AG20443 (cell line): ENCODE results near the gene FAM171A1.

Source experiments
- DNase-seq: peaks from one replicate; pipeline ENCODE4 v3.0.0; 2012; ENCODE audit warnings: low spot score, mixed read lengths

The FAM171A1 gene

DNA sequence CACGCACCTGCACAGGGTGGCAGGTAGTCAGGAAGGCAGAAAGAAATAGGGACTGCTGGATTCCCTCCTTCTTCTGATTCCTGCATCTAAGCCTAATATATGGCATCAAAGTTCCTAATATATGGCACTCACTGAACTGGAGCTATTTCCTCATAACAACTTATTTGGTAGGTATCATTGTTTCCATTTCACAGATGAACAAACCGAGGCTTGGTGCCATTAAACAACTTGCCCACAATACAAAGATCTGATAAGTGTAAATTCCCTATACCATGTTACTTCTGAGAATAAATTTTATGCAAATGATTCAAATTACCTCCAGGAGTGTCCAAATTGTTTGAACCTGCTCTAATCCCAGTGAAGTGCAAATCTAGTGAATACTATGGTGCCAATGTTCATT is 2.1 kb upstream of the FAM171A1 start:
- DNase-seq: no peak

DNA sequence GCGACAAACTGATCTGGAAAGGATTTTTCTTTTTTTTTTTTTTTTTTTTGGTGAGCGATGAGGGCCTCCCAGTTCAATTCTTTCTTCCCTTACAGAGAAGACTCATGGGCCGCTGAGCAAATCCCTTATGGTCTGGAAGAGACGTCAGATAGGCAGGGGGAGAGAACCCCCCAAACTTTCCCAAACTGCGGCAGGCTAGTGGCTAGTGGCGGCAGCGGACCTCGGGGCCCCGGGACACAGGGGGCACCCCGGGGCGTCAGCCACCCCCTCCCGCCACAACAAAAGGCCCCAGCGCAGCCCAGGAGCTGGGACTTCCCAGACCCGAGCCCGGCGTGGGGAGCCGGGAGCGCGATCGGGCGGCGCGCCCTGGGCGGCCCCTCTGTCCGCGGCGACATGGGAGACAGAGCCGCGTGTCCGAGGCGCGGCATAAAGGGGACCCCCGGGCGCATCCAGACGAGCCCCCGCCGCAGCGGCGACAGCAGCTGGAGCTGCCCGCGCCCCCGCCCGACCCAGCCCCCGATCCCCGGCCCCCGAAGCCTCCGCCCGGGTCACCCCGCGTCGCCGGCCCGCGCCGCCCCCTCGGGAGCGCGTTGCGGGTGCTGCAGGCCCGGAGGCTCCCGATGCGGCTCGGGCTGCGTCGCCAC is 755 bp downstream of the FAM171A1 start:
- DNase-seq: peak; percentile 71

DNA sequence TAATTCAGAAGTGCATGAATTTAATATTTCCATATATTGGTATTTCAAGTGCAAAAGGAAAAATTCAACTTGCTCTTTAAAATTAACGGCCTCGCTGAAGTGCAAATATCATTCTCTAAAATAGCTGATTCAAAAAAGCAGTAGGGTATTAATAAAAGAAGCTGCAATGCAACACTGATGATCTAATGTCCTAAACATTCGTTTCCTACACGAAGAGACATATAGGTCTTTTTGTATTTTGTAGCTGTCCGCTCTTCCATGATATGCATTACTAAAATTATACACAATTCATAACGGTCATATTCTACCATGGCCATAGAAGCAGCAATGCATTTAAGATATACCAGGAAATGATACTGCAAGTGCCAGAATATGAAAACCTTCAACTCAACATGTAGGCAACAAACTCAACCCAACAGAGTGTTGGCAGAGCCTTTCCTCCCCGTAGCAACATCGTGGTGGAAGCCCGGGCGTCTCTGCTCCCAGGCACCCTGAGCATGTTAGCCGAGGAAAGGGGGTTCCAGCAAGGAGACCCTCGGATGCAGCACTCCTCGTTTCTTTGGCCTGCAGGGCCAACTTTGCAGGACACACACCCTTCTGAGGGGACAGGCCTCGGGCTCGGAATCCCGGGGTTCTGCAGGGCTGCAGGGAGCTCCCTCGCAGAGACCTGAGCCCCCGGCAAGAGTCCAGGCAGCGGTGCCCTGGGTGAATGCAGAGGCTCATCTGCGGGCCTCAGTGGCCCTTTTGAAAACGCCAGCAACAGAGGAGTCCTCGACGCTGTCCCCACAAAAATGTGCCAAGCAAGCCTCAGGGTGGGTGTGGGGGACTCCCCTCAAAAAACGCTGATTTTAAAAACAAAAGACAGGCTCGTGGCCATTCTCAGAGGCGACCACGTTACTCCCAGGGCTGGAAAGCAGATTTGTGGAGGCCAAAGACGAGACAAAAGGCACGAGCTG is 1.6 kb downstream of the FAM171A1 start:
- peak; percentile 43 for DNase-seq

DNA sequence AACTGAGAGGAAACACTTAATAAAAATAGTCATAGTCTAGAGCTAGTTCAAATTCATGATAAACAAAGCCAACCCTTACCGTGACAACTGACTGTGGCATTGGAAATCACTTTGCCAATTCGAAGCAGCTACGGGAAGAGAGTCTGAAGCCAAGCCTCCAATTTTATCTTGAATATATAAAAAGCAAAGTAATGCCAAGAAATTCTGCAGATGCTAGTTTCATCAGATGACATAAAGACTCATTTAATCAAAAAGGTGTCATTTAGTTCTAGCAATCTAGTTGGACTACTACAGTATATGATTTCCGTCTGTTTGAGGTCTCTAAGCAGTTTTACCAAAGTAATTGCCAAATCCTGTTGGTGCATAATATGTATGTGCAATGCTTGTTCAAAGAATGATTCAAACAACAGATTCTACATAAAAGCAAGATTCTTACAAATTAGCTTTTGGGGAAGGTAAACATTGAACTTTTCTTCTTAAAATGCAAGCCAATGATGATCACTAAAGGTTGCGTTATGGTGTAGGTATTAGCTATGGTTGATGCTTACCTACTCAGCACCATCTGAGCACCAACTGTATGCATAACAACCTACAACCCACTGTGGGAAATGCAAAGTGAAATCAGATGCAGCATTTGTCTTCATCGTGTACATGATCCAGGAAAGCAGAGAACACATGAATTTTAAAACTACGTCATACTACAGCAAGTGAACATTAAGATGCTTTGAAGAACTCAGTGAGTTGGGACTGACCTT is 2.8 kb downstream of the FAM171A1 start:
- no peak for DNase-seq

DNA sequence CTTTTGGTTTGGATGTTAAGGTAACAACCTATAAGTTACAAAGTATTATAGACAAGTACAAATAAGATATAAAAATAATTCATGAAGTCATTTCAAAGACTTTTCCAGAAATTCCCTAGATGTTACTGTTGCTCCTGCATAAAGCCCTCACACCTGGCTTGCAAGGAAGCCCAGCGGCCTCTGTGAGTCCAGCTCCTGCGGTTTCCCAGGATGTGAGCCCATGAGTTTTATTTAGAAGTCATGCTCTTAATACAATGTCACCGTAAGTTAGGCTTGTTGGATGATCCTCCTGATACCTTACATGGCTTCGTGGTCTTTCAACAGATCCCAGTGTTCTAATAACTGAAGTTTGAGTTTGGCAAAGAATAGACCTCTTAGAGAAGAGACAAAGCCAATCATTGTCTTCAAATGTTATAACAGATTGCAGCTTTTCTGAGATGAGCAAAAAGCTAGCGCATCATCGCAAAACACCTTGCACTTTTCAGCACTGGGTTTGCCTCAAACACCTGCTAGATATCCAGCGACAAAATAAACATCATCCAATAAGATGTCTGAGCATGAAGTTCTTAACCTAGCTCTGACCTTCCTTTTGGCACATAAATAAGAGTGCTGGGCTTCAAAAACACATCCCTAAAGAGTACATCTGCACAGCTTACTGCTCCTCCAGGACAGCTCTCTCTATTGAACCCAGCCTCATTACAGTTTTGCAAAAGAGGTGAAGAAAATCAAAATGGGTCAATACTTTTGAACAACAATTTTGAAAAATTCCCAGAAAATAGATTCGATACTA is 3.6 kb downstream of the FAM171A1 start:
- DNase-seq: no peak

DNA sequence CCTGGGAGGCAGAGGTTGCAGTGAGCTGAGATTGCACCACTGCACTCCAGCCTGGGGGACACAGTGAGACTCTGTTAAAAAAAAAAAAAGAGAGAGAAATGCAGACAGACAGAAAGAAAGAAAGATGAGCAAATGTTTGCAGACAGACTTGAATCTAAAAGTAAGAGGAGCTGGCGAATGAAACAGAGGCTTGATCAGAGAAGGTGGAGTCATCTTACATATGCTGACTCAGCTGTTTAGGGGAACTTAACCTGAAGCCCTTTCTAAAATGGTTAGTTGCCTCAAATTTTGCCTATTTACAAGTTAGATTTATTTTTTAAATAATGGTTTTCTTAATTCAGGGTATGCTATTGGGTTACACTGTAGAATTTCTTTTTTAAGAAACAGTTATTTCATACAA is 5.4 kb downstream of the FAM171A1 start:
- no peak for DNase-seq

DNA sequence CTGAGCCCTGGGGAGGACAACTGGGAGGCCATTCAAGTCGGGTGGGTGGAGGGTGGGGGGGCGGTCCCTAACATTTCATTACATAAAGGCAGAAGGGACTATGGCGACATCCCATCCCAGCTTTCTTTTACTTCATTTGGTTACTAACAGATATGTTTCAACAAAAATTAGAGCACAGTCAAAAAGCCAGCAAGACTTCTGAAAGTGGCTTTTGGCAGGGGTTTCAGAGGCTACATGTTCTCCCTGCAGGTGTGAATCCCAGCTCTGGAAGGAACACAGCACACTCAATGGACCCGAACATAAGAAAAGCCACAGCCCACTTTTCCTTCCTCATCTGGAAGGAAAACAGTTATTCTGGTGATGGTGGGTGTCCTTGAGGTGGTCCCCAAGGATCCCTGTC is 7.1 kb downstream of the FAM171A1 start:
- DNase-seq: no peak

DNA sequence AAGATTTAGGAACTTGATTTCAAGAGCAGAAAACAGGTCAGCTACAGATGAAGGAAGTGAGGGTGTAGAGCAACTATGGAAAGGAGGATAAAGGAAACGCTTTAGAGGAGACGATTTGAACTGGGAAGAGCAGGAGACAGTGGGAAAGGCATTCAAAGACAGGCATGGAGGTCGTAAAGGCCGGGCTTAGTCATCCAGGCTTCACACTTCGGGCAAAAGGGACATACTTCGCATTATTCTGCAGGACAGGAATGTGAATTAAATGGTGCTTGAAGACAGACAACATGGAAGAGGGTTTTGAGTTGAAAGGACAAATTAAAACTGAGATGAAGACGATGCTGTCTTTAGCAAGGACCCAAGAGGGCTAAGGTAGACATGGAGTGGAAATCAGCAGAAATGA is 8.1 kb downstream of the FAM171A1 start:
- DNase-seq: no peak

DNA sequence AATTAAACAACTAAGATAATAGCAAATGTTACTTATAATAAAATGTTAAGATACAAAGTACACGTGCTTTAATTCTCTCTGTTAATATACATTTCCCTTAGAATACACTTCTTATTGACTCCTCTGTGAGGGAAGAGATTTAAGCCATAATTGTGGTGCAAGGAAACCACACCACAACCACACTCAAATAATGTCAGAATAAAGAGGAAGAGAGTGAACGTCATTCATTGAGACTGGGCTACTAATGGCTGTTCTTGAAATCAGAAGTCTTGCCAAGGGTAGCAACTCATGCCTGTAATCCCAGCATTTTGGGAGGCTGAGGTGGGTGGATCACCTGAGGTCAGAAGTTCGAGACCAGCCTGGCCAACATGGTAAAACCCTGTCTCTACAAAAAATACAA is 10.0 kb downstream of the FAM171A1 start:
- DNase-seq: no peak

DNA sequence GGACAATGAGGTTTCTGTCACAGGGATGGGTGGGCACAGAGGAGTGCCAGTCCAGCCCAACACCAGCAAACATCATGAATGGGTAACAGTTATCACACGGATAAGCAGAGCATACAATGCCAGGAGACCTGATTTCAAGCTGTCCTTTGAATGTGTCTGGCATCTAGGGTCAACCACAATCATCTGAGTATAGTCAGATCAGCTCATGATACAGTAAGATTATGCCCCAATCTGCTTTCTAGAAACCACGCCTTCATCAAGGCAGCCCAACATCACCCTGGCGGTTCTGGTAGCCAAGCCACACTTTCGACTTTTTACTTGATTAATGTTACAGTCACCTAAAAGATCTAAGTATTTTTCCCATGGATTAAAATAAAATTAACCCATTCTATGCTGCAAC is 10.5 kb downstream of the FAM171A1 start:
- no peak for DNase-seq

DNA sequence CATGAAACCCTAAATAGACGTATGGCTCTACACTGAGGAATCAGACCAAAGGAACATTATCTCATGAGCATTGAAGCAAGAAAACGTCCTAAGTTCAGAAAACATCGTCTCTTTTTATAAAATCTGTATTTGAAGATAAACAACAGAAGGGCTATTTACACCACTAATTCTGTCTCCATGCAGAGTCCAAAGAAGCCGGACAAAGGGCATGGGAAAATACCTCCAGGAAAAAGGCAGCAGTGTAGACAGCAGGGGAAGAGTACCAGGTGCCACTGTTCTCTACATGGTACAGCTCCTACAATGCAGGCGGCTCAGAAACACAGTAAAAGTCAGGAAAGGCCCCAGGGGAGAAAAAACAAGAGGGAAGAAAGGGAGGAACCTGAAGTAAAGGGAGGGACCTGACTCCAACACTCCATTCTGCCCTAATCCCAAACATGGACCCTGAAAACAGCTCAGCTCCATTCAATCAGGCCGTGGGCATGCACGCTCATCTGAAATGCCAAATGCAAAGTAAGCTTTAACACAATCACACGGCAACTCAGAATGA is 17.5 kb downstream of the FAM171A1 start:
- no peak for DNase-seq

DNA sequence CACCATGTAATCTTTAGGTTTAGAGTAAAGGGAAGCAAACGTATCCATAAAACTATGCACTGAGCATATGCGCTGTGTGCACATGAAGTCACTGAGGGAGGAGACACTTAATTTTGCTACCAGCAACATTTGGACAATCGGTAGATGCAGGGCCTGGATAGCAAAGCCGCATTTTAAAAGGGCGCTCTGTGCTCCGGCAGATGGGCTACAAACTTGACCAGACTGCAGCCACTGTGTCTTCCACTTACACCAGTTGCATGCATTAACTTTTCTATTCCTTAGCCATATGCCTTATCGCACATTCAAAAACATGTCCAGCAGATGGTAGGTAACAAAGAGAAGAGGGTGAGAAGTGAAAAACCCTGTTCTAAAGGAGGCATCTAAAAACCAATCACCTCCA is 18.3 kb downstream of the FAM171A1 start:
- DNase-seq: no peak

DNA sequence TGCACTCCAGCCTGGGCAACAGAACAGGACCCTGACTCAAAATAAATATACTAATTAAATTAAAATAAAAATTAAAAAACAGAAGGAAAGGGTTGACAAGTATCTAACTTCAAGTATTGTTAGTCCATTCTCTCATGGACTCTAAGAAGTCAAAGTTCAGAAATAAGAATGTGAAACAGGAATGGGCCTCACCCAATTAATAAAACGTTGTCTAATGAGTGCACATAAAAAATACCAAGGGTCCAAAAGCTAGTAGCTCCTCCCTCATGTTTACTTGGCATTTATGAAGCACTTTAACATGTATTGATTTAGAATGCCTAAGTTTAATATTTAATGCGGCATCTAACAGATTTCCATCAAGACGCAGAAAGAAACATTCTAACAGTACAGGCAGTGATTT is 18.9 kb downstream of the FAM171A1 start:
- no peak for DNase-seq

DNA sequence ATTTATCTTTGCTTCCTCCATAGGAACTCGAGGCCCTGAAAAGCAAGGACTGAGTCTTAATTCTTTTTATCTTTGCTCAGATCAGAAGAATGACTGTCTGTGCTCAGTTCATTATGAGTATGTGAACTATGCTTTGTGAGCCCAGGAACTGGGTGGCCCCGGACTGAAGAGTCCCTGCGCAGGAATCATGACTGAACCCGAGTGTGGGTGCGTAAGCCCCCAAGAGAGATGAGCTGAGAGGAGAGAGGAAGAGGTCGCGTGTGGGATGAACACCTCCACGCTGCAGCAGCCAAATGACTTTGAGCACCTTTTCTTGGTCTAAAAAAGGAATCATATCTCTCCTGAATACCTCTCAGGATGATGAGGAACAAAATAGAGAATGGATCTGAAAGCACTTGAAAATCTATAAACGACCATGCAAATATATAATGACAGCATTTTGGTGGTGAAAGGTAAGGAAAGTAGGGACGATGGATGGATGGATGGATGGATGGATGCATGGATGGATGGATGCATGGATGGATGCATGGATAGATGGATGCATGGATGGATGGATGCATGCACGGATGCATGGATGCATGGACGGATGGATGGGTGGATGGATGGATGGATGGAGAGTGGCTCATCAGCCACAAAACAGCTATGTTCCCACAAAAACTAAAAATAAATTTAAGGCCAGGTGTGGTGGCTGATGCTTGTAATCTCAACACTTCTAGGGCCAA is 19.8 kb downstream of the FAM171A1 start:
- no peak for DNase-seq

DNA sequence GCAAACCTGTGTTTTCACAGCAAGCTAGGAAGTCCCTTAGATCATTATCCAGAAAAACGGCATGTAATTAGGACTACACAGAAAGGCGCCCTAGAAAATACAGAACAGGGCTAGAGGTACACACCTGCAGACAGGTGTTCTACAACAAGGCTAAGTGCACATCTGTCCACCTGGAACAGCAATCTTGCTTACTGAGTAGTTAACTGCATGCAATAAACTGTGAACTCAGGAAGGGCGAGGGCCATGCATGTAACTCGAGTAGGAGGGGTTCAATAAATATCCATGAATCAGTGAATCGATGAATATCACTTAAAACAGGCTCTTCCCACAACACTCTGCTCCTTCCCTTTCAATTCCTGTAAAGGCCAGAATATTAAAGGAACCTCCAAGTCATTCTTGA is 22.0 kb downstream of the FAM171A1 start:
- no peak for DNase-seq

DNA sequence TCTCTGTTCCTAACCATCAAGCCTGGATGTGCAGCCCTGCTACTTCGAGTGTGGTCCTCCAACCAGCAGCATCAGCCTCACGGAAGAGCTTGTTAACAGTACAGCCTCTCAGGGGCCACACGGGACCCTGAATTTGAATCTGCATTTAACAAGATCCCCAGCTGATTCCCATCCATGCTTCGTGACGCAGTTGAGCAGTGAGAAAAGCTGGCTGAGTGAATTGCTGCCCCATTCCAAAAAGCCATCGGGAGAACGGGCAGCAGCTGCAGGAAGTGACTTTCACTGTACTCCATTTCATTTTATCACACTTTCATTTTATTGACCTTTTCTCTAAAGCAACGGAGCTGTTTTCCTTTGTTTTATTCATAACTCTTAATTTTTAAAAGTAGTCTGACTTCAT is 22.5 kb downstream of the FAM171A1 start:
- DNase-seq: peak; percentile 77

DNA sequence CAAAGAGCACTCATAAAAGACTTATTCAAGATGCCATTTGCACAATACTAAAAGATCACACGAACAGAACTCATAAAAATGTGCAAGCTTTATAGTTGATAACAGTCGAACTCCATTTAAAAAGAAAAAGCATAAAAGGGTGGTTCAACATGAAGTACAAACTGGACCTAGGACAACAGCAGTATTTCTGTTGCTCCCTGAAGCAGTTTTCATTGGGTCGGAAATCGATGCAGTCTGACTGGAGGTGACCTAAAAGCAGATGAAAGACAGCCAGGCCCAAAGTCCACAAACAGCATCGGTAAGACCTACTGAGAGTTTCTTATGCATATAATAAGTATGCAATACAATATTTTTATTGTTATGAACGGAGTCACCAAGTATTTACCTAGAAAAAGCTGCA is 23.9 kb downstream of the FAM171A1 start:
- no peak for DNase-seq

DNA sequence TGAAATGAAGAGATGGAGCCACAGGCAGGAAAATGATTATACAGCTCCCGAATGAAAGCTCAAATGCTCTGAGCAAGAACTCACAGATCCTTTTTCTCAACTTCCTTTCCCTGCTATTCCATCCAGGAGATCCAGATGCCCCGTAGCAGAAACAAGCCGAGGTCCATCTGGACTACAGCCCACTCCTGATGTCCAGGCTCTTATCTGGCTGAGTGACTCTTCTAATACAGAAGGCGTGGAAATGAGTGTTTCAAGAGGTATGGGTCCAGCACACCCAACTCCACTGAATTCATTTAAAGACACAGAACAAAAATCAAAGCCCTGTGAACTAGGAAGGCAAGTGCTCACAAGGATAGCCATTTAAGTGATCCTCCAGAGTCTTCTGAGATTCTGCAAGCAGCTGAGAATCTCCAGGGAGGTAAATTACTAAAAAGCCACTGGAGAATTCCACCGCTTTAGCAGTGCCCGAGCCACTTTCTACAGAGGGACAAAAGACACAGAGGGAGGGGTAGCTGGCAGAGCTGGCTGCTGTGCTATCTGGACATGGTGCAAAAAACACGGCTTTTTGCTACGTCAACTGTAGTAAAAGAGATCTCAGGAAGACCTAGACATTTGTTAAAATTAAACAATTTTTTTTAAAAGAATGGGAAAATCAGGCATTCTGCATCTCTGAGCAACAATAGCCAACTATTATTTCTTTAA is 24.5 kb downstream of the FAM171A1 start:
- peak; percentile 45 for DNase-seq

DNA sequence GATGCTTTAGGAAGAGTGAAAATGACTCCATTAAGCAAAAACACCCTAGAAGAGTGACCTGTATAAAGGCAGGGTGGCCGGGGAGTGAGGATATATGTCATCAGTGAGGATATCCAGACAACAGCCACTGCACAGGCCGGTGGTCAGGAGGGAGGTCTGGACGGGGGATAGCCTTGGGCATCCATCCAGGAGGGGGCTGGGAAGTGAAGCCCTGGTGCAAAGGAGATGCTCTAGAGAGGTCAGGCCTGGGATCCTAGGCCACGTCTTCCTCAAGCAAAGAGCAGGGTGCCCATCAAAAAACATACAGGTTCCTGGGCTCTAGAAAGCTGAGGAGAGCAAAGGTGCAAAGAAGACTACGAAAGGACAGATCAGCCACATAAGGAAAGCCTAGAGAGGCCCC is 25.6 kb downstream of the FAM171A1 start:
- DNase-seq: no peak

DNA sequence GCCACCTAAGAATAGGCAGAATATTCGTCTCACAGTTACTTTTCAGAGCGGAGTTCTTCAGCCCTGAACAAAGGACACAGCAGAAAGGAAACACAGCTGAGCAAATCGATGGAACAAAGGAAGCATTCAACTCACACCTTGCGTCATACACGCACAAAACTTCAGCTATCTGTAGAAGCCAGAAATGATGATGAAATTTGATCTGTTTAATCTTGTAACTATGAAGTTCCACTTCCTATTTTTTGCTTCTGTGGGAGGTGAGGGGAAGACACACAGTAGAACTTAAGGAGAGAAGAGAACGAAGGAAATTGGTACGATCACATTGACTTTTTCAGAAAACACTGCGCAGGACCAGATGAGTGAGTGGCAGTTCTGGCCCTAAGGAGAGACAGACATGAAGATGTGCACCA is 26.2 kb downstream of the FAM171A1 start:
- no peak for DNase-seq
